B cell (primary cell): ENCODE data around the gene KIAA1328. TPM values are rescaled to one million over a fixed set of nuclear protein-coding genes. Genes with fewer than 3 reads are reported as not detected.

Experiments used
- ATAC-seq: fragments of 200-7000 bp; cut with Tn5 transposase; one replicate; pipeline ENCODE4 v1.10.0; 2021; ENCODE audit warnings: low read depth, mild to moderate bottlenecking, moderate number of reproducible peaks, moderate library complexity
- CTCF ChIA-PET: fragments of 350-600 bp; sonication (Branson Sonifier 250); formaldehyde crosslinking; loops from one replicate; lab custom pipeline; 2021; ENCODE audit warnings: antibody characterized with exemption, inconsistent platforms; lab: Charles Lee
- POLR2A ChIA-PET: fragments of 350-600 bp; sonication (Branson Sonifier 250); formaldehyde crosslinking; loops from one replicate; lab custom pipeline; 2021; ENCODE audit warnings: antibody characterized with exemption; lab: Charles Lee
- DNase-seq: peaks from one replicate; pipeline ENCODE4 v3.0.0; 2013
- H2AFZ ChIP-seq: 2 replicates; pipeline ENCODE4 v1.6.1; 2012; ENCODE audit warnings: mild to moderate bottlenecking, low read depth, low read length; ENCODE audit not compliant: insufficient read depth, poor library complexity, severe bottlenecking
- H3K27ac ChIP-seq, 2 donors: 1 replicate in 1 of 2; 2 replicates in 1 of 2; pipeline ENCODE4 v1.5.1; 2012 to 2013; ENCODE audit warnings: low read length in 2 of 2, mild to moderate bottlenecking in 2 of 2, moderate library complexity in 1 of 2
- H3K27me3 ChIP-seq, 4 experiments: fragments of 200-600 bp in 1 of 4; sonication (generic) in 1 of 4; replicated peaks in 1 of 4; 1 replicate in 2 of 4; 2 replicates in 2 of 4; pipeline versions ENCODE4 v1.6.1 to v1.7.0; 2013 to 2016; ENCODE audit warnings: low read length in 3 of 4, mild to moderate bottlenecking in 2 of 4, mixed read lengths in 1 of 4, moderate library complexity in 1 of 4; ENCODE audit not compliant: insufficient read depth in 4 of 4, control insufficient read depth in 3 of 4; ENCODE audit errors: control extremely low read depth in 1 of 4
- H3K36me3 ChIP-seq, 2 experiments: replicated peaks in 1 of 2; 1 replicate in 1 of 2; 2 replicates in 1 of 2; pipeline versions ENCODE4 v1.6.1 to v1.7.1; 2013; ENCODE audit warnings: low read length in 1 of 2; ENCODE audit not compliant: insufficient read depth in 2 of 2, control insufficient read depth in 1 of 2; ENCODE audit errors: control extremely low read depth in 1 of 2, extremely low read depth in 1 of 2
- H3K4me1 ChIP-seq, 2 donors: fragments of 200-600 bp in 1 of 2; sonication (generic) in 1 of 2; 1 replicate in 1 of 2; 2 replicates in 1 of 2; pipeline versions ENCODE4 v1.5.1 to v1.6.1; 2013 to 2017; ENCODE audit warnings: low read length in 2 of 2; ENCODE audit not compliant: control insufficient read depth in 2 of 2, insufficient read depth in 2 of 2
- H3K4me2 ChIP-seq: replicated peaks from 2 replicates; pipeline ENCODE3; 2012; ENCODE audit warnings: mild to moderate bottlenecking, low read depth, low read length; ENCODE audit not compliant: poor library complexity, severe bottlenecking
- H3K4me3 ChIP-seq, 5 experiments: fragments of 200-600 bp in 1 of 5; sonication (generic) in 1 of 5; 1 replicate in 3 of 5; 2 replicates in 2 of 5; pipeline versions ENCODE4 v1.5.1 to v1.7.0; 2011 to 2016; ENCODE audit warnings: low read length in 4 of 5, mild to moderate bottlenecking in 4 of 5, low read depth in 2 of 5, control low read depth in 1 of 5, moderate library complexity in 1 of 5; ENCODE audit not compliant: insufficient read depth in 1 of 5; ENCODE audit errors: control extremely low read depth in 1 of 5, extremely low read depth in 1 of 5
- H3K79me2 ChIP-seq: fragments of 200-600 bp; sonication (generic); one replicate; pipeline ENCODE4 v1.6.0; 2016; ENCODE audit warnings: low read length; ENCODE audit not compliant: control insufficient read depth, insufficient read depth
- H3K9ac ChIP-seq: fragments of 200-600 bp; sonication (generic); 2 replicates; pipeline ENCODE4 v1.6.1; 2017; ENCODE audit warnings: mild to moderate bottlenecking, low read length, moderate library complexity
- H3K9me3 ChIP-seq, 3 donors: one replicate each; pipeline versions ENCODE4 v1.6.1 to v1.7.1; 2013; ENCODE audit warnings: low read length in 2 of 3; ENCODE audit not compliant: control insufficient read depth in 2 of 3, insufficient read depth in 1 of 3; ENCODE audit errors: control extremely low read depth in 1 of 3
- H4K20me1 ChIP-seq: 2 replicates; pipeline ENCODE4 v1.6.0; 2012; ENCODE audit warnings: mild to moderate bottlenecking, low read length; ENCODE audit not compliant: insufficient read depth, control insufficient read depth, poor library complexity, severe bottlenecking
- H3K27ac Mint-ChIP-seq: one replicate; pipeline ENCODE4 v1.8.0; 2021; ENCODE audit warnings: mixed read lengths
- H3K27me3 Mint-ChIP-seq: one replicate; pipeline ENCODE4 v1.8.0; 2021; ENCODE audit warnings: mixed read lengths
- H3K4me1 Mint-ChIP-seq: one replicate; pipeline ENCODE4 v1.8.0; 2021; ENCODE audit warnings: mixed read lengths
- H3K4me3 Mint-ChIP-seq: one replicate; pipeline ENCODE4 v1.8.0; 2021; ENCODE audit warnings: mixed read lengths
- H3K9me3 Mint-ChIP-seq: one replicate; pipeline ENCODE4 v1.8.0; 2022; ENCODE audit warnings: mixed read lengths; ENCODE audit not compliant: insufficient read depth
- EZH2 ChIP-seq: IDR thresholded peaks from 2 replicates; pipeline ENCODE4 v1.6.1; 2012; ENCODE audit warnings: borderline replicate concordance, low read depth, mild to moderate bottlenecking, moderate library complexity, low read length; ENCODE audit not compliant: insufficient read depth, poor library complexity, severe bottlenecking
- WGBS: methylation state at CpG from one replicate; pipeline ENCODE4 v1.1.5; 2013; ENCODE audit warnings: missing lambda C conversion rate; ENCODE audit not compliant: insufficient coverage; 5-methylcytosine and 5-hydroxymethylcytosine counted together
- intact Hi-C: fragments of 100-400 bp; cut with micrococcal nuclease; formaldehyde crosslinking; loops from one replicate; pipeline ENCODE4 v1.10.0; 2022
- polyA plus RNA-seq: library from polyadenylated mRNA; depleted of rRNA; stranded (reverse); fragments of >200 nt; gene quantifications from 2 replicates; pipeline ENCODE4 v1.2.3, GENCODE V29; 2012
- total RNA-seq, 2 donors: library from RNA; stranded (reverse); fragments of 120-200 nt in 1 of 2; gene quantifications; 1 replicate in 1 of 2; 2 replicates in 1 of 2; pipeline versions ENCODE4 v1.2.3 to v1.2.4, GENCODE V29; 2013 to 2022
- TF ChIP-seq, protein P1 (sequence below): fragments of 200-600 bp; IDR thresholded peaks from one replicate; pipeline ENCODE4 v1.8.0; 2022; ENCODE audit warnings: antibody characterized with exemption, mild to moderate bottlenecking

The KIAA1328 gene
- total and polyA plus RNA-seq, 2 donors (not counting 1 experiment from before 2014, with no cell fraction given): 9.1 to 22.1 TPM

DNA sequence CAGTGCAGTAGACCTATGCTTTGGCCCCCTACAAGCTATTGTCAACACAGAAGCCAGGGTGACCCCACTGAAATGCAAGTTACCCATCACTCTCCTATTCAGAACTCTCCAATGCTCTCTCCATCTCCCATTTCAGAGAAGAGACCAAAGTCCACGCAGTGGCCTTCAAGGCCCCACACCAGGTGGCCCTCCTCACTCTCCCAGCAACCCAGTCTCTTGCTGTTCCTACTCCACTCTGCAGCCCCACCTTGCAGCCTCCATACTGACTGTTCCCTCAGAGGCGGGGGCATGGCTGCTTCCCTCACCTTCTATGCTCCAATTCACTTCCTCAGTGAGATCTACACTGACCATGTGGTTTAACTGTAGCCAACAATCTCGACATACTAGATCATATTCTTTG is 423.4 kb downstream of the KIAA1328 start:
- peaks cover 0 to 35% (median 7%) of the 10 kb centered on the region in 4 experiments for H3K27me3 ChIP-seq
- H3K27me3 Mint-ChIP-seq: peaks cover 58% of the 10 kb centered on the region
- H3K4me1 Mint-ChIP-seq: peaks cover 10% of the 10 kb centered on the region
- H3K4me1 ChIP-seq: peaks cover 0 to 4% of the 10 kb centered on the region in 2 donors
- WGBS: 72% methylated on average over 3 of the region's 3 CpGs
- H3K9me3 ChIP-seq: peaks cover 0 to 16% (median 0%) of the 10 kb centered on the region in 3 donors
- H3K4me3 Mint-ChIP-seq: peak overlapping the region; percentile 69
- H3K27ac Mint-ChIP-seq: no peak overlapping the region
- no peaks in the 10 kb centered on the region for H3K9me3 Mint-ChIP-seq
- H3K4me3 ChIP-seq: no peak overlapping the region
- POLR2A ChIA-PET: no interaction called here
- ATAC-seq (no peak), DNase-seq (no peak)
- H2AFZ ChIP-seq: no peak overlapping the region
- CTCF ChIA-PET: no interaction called here
- H3K9ac ChIP-seq: no peak overlapping the region
- H3K79me2 ChIP-seq: no peaks in the 10 kb centered on the region
- H3K4me2 ChIP-seq: no peak overlapping the region
- no peaks in the 10 kb centered on the region for H3K36me3 ChIP-seq
- TF ChIP-seq EZH2: no peak
- TF ChIP-seq, protein P1, sequence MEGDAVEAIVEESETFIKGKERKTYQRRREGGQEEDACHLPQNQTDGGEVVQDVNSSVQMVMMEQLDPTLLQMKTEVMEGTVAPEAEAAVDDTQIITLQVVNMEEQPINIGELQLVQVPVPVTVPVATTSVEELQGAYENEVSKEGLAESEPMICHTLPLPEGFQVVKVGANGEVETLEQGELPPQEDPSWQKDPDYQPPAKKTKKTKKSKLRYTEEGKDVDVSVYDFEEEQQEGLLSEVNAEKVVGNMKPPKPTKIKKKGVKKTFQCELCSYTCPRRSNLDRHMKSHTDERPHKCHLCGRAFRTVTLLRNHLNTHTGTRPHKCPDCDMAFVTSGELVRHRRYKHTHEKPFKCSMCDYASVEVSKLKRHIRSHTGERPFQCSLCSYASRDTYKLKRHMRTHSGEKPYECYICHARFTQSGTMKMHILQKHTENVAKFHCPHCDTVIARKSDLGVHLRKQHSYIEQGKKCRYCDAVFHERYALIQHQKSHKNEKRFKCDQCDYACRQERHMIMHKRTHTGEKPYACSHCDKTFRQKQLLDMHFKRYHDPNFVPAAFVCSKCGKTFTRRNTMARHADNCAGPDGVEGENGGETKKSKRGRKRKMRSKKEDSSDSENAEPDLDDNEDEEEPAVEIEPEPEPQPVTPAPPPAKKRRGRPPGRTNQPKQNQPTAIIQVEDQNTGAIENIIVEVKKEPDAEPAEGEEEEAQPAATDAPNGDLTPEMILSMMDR: no peak
- intact Hi-C loops: no loop called here
- no peaks in the 10 kb centered on the region for H4K20me1 ChIP-seq
- H3K27ac ChIP-seq: no peak overlapping the region

DNA sequence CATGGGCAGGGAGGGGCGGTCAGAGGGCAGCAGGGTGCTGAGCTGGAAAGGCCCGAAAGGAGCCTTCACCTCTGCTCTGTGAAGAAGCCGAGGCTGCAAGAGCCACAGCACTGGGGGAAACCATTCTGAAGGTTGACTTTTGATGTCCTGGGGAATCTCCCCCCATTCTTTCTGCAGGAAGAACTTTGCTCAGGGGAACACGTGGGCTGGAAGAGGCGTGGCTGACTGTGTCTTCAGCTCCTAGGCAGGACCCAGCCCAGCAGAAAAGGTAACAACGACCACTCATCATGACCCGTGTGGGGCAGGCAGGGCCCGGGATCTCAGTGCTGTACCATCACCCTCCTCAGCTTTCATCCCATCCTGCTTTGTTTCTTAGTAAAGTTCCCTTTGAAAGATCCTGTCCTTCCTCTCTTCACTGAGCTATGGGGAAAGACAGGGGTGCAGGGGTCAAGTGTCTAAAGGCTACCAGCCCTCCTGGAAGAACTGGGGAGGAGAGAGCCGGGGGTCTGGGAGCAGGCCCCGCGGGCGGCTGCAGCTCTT is 424.0 kb downstream of the KIAA1328 start:
- Mint-ChIP-seq H3K9me3 (no peaks in the 10 kb centered on the region), H3K27ac (no peak overlapping the region), H3K4me1 (peaks cover 10% of the 10 kb centered on the region), H3K4me3 (peak overlapping the region; percentile 69), H3K27me3 (peaks cover 62% of the 10 kb centered on the region)
- 70% methylated on average over 10 of the region's 12 CpGs for WGBS
- intact Hi-C loops: no loop called here
- H3K27me3 ChIP-seq: peaks cover 0 to 37% (median 7%) of the 10 kb centered on the region in 4 experiments
- DNase-seq (no peak), ATAC-seq (no peak)
- no peak overlapping the region for H3K4me3 ChIP-seq
- no peaks in the 10 kb centered on the region for H3K36me3 ChIP-seq
- no peaks in the 10 kb centered on the region for H3K79me2 ChIP-seq
- TF ChIP-seq, protein P1: no peak
- no peak for TF ChIP-seq EZH2
- POLR2A ChIA-PET: no interaction called here
- no peak overlapping the region for H2AFZ ChIP-seq
- H3K9me3 ChIP-seq: peaks cover 0 to 16% (median 0%) of the 10 kb centered on the region in 3 donors
- peaks cover 0 to 4% of the 10 kb centered on the region in 2 donors for H3K4me1 ChIP-seq
- H3K4me2 ChIP-seq: peak overlapping the region; percentile 66
- CTCF ChIA-PET: no interaction called here
- no peak overlapping the region for H3K27ac ChIP-seq
- H4K20me1 ChIP-seq: no peaks in the 10 kb centered on the region
- H3K9ac ChIP-seq: no peak overlapping the region
